ENCODE measurements around the gene CFAP52.
A peak's percentile ranks its signal among the peaks of the same experiment; 100 is the strongest.
"Not testable (repeated sequence)": the region's sequence is repeated elsewhere in the genome, so short reads cannot be mapped to it uniquely, and the experiment has no call there.

CFAP52 gene

GRCh38 chr17:9647014-9647413 is 70.6 kb downstream of the CFAP52 start:
- DNase-seq, result no peak

GRCh38 chr17:9648521-9649110 is 72.2 kb downstream of the CFAP52 start:
- DNase-seq, result no peak

GRCh38 chr17:9658593-9659211 is 82.3 kb downstream of the CFAP52 start:
- DNase-seq, result peak; percentile 43

- DNase-seq, result no peak
Observed at GRCh38 chr17:9661027-9661426, 84.6 kb downstream of the CFAP52 start.

- DNase-seq, result not testable (repeated sequence)
Observed at GRCh38 chr17:9663511-9663910, 87.1 kb downstream of the CFAP52 start.

- DNase-seq, result no peak
Observed at GRCh38 chr17:9666461-9667050, 90.1 kb downstream of the CFAP52 start.

- DNase-seq, result no peak
Observed at GRCh38 chr17:9668517-9668916, 92.1 kb downstream of the CFAP52 start.

GRCh38 chr17:9669551-9670008 is 93.1 kb downstream of the CFAP52 start:
- no peak for DNase-seq

- no peak for DNase-seq
Observed at GRCh38 chr17:9670596-9670995, 94.2 kb downstream of the CFAP52 start.

- DNase-seq, result no peak
Observed at GRCh38 chr17:9671559-9671958, 95.1 kb downstream of the CFAP52 start.

GRCh38 chr17:9672266-9672665 is 95.8 kb downstream of the CFAP52 start:
- DNase-seq, result no peak

GRCh38 chr17:9672691-9673090 is 96.2 kb downstream of the CFAP52 start:
- DNase-seq, result no peak

- no peak for DNase-seq
Observed at GRCh38 chr17:9676084-9676483, 99.6 kb downstream of the CFAP52 start.

- DNase-seq, result no peak
Observed at GRCh38 chr17:9676820-9677310, 100.4 kb downstream of the CFAP52 start.

GRCh38 chr17:9677411-9677810 is 101.0 kb downstream of the CFAP52 start:
- no peak for DNase-seq

- no peak for DNase-seq
Observed at GRCh38 chr17:9677896-9678295, 101.5 kb downstream of the CFAP52 start.

- no peak for DNase-seq
Observed at GRCh38 chr17:9684955-9685621, 108.6 kb downstream of the CFAP52 start.

Data from right forelimb (tissue), 1 donor.